Astrocyte of the hippocampus (primary cell): Measurements from ENCODE around the gene KIF4B.

Experiments used
- DNase-seq: peaks from one replicate; pipeline ENCODE4 v3.0.0; 2011; ENCODE audit warnings: low read depth, low spot score

Gene KIF4B

DNA sequence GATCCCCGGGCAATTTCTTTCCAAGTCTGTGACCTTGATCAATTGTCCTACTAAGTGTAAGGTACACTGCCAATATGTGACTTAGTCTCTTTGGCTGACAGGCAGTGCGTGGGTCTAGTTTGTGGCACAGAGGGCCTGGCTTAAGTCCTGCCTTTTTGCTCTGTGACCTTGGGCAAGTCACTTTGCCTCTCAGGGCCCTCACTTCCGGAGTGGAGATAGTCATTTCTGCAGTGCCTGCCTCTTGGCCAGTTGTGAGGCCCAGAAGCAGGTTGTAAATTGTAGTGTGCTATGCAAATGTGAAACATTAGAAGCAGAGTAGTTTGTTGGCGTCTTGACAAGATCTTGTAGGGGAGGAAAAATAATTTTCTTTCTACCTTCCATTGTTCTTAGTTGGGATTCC lies 39.0 kb downstream of the KIF4B start:
- no peak for DNase-seq

DNA sequence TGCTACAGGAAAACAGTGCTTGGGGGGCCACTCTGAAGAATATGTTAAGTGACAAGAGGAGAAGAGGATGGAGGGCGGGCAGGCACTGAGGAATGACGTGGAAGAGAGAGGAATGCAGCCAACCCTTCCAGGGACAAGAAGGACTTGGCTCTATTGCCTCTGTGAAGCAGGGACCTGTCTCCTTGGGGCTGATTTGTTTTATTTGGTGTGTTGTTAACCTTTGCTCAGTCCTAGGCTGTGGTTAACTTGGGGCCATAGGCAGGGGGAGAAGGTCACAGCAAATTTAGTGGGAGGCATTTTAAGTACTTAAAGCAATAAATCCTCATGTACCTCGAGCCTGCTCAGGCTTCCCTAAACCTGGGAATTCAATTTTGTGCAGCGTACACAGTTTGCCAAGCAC lies 39.9 kb downstream of the KIF4B start:
- no peak for DNase-seq

- no peak for DNase-seq
Measured at GRCh38 chr5:155056644-155057269, 43.2 kb downstream of the KIF4B start.

GRCh38 chr5:155057626-155058025 lies 44.1 kb downstream of the KIF4B start:
- DNase-seq: no peak

- no peak for DNase-seq
Measured at GRCh38 chr5:155064580-155064979, 51.0 kb downstream of the KIF4B start.

GRCh38 chr5:155066886-155067595 lies 53.5 kb downstream of the KIF4B start:
- no peak for DNase-seq
